IPS-NIHi11 (cell line): ENCODE data around the gene HPS4.
"Not testable (repeated sequence)": the region's sequence is repeated elsewhere in the genome, so short reads cannot be mapped to it uniquely, and the experiment has no call there.

Experiments
- DNase-seq: peaks from one replicate; pipeline ENCODE4 v3.0.0; 2012; ENCODE audit warnings: mixed read lengths, low spot score

The HPS4 gene

GRCh38 chr22:26409719-26410335 is 73.8 kb downstream of the HPS4 start:
- DNase-seq: no peak

- DNase-seq: not testable (repeated sequence)
These were observed 74.9 kb downstream of the HPS4 start for GRCh38 chr22:26408562-26409220.

GRCh38 chr22:26406118-26406517 is 77.5 kb downstream of the HPS4 start:
- DNase-seq: no peak

GRCh38 chr22:26404851-26405421 is 78.6 kb downstream of the HPS4 start:
- no peak for DNase-seq

GRCh38 chr22:26401726-26402125 is 81.9 kb downstream of the HPS4 start:
- no peak for DNase-seq
